ENCODE measurements around the gene SPON1.

SPON1 gene

DNA sequence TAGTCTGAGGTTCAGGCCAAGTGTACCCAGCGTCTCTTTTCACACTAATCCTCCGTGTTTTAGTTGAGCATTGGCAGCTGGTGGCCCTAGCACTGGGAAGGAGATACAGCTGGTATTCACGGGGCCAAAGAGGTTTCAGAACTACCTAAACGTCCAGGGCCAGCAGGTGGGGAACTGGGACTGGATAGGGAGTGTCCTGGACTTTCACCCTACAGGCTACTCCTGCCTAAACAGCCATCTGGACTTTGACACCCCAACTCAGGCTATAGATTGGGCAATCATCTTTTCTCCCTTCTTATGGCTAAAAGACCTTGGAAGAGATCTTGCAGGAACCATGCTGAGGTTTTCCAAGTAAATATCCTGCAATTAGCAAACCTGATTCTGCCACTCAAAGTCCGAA is 2.8 kb downstream of the SPON1 start:
- Histone ChIP-seq H3K4me2 (ENCODE audit: low read depth, low read length) (no peak overlapping the region), H3K9ac (ENCODE audit: low read length) (no peak overlapping the region), H3K9me2 (replicated peaks; ENCODE audit: insufficient read depth, low read length) (no peaks in the 10 kb centered on the region), H3K4me3 (ENCODE audit: low read length) (no peak overlapping the region), H3K4me1 (ENCODE audit: low read length) (no peaks in the 10 kb centered on the region), H2AFZ (ENCODE audit: low read length) (no peak overlapping the region), H3K27ac (ENCODE audit: low read length) (no peak overlapping the region), H3F3A (ENCODE audit: insufficient read depth, low read length) (no peaks in the 10 kb centered on the region), H3K79me2 (ENCODE audit: low read length) (no peaks in the 10 kb centered on the region), H4K20me1 (ENCODE audit: insufficient read depth, low read length) (no peaks in the 10 kb centered on the region), H3K27me3 (replicated peaks; ENCODE audit: insufficient read depth, low read length) (0 out of 2 replicates have a peak, but pooled peaks cover 5% of the 10 kb centered on the region), H3K36me3 (replicated peaks; ENCODE audit: insufficient read depth, low read length) (no peaks in the 10 kb centered on the region), H3K9me3 (replicated peaks; ENCODE audit: insufficient read depth, low read length) (no peaks in the 10 kb centered on the region)
- TF ChIP-seq, protein P1, sequence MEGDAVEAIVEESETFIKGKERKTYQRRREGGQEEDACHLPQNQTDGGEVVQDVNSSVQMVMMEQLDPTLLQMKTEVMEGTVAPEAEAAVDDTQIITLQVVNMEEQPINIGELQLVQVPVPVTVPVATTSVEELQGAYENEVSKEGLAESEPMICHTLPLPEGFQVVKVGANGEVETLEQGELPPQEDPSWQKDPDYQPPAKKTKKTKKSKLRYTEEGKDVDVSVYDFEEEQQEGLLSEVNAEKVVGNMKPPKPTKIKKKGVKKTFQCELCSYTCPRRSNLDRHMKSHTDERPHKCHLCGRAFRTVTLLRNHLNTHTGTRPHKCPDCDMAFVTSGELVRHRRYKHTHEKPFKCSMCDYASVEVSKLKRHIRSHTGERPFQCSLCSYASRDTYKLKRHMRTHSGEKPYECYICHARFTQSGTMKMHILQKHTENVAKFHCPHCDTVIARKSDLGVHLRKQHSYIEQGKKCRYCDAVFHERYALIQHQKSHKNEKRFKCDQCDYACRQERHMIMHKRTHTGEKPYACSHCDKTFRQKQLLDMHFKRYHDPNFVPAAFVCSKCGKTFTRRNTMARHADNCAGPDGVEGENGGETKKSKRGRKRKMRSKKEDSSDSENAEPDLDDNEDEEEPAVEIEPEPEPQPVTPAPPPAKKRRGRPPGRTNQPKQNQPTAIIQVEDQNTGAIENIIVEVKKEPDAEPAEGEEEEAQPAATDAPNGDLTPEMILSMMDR (IDR thresholded peaks at IDR 0.05; ENCODE audit: low read length): no peak
- TF ChIP-seq EZH2 (optimal IDR thresholded peaks at IDR 0.05; ENCODE audit: low read depth, low read length): no peak
- no peak for DNase-seq

GRCh38 chr11:13966013-13966412 is 3.5 kb downstream of the SPON1 start:
- H3K27me3 ChIP-seq (replicated peaks; ENCODE audit: insufficient read depth, low read length): 0 out of 2 replicates have a peak, but pooled peaks cover 5% of the 10 kb centered on the region
- no peak overlapping the region for H3K27ac ChIP-seq (ENCODE audit: low read length)

DNA sequence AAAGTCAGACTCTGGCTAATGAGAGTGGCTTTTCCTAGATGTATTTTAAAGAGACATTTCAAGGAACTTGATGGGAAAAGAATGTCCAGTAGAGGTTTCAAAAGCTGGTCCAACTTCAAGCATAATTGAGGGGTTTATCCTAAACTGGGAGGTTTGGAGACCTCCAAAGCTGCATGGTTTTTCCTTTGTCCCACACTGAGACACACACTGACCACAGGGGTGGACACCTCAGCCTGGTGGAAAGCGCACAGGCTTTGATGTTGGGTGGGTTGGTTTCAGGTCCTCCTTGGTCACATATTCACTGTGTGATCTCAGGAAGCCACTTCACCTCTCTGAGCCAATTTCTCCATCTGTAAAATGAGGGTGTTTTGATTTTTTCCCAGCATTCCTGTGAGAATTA is 4.0 kb downstream of the SPON1 start:
- H3K9me3 ChIP-seq (replicated peaks; ENCODE audit: insufficient read depth, low read length): no peaks in the 10 kb centered on the region
- no peaks in the 10 kb centered on the region for H3K4me1 ChIP-seq (ENCODE audit: low read length)
- TF ChIP-seq EZH2phosphoT487 (IDR thresholded peaks at IDR 0.05; ENCODE audit: low read length) (no peak), EZH2 (optimal IDR thresholded peaks at IDR 0.05; ENCODE audit: low read depth, low read length) (no peak)
- TF ChIP-seq, protein P1 (IDR thresholded peaks at IDR 0.05; ENCODE audit: low read length): no peak
- 0 out of 2 replicates have a peak, but pooled peaks cover 5% of the 10 kb centered on the region for H3K27me3 ChIP-seq (replicated peaks; ENCODE audit: insufficient read depth, low read length)
- DNase-seq: no peak
- no peaks in the 10 kb centered on the region for H3K79me2 ChIP-seq (ENCODE audit: low read length)
- no peaks in the 10 kb centered on the region for H3F3A ChIP-seq (ENCODE audit: insufficient read depth, low read length)
- H3K4me3 ChIP-seq (ENCODE audit: low read length): no peak overlapping the region
- H3K9ac ChIP-seq (ENCODE audit: low read length): no peak overlapping the region
- H3K4me2 ChIP-seq (ENCODE audit: low read depth, low read length): no peak overlapping the region
- no peak overlapping the region for H3K27ac ChIP-seq (ENCODE audit: low read length)
- H4K20me1 ChIP-seq (ENCODE audit: insufficient read depth, low read length): no peaks in the 10 kb centered on the region
- no peaks in the 10 kb centered on the region for H3K9me2 ChIP-seq (replicated peaks; ENCODE audit: insufficient read depth, low read length)
- no peak overlapping the region for H2AFZ ChIP-seq (ENCODE audit: low read length)
- no peaks in the 10 kb centered on the region for H3K36me3 ChIP-seq (replicated peaks; ENCODE audit: insufficient read depth, low read length)

More at GRCh38 chr11:13966013-13966412, 3.5 kb downstream of the SPON1 start:
- no peak overlapping the region for H3K4me3 ChIP-seq (ENCODE audit: low read length)
- H3K4me1 ChIP-seq (ENCODE audit: low read length): no peaks in the 10 kb centered on the region
- H3K9ac ChIP-seq (ENCODE audit: low read length): no peak overlapping the region
- H3K36me3 ChIP-seq (replicated peaks; ENCODE audit: insufficient read depth, low read length): no peaks in the 10 kb centered on the region
- no peaks in the 10 kb centered on the region for H3K9me2 ChIP-seq (replicated peaks; ENCODE audit: insufficient read depth, low read length)
- H3K9me3 ChIP-seq (replicated peaks; ENCODE audit: insufficient read depth, low read length): no peaks in the 10 kb centered on the region
- H3F3A ChIP-seq (ENCODE audit: insufficient read depth, low read length): no peaks in the 10 kb centered on the region
- no peaks in the 10 kb centered on the region for H3K79me2 ChIP-seq (ENCODE audit: low read length)
- TF ChIP-seq EZH2 (optimal IDR thresholded peaks at IDR 0.05; ENCODE audit: low read depth, low read length) (no peak), EZH2phosphoT487 (IDR thresholded peaks at IDR 0.05; ENCODE audit: low read length) (no peak)
- TF ChIP-seq, protein P1 (IDR thresholded peaks at IDR 0.05; ENCODE audit: low read length): no peak
- no peak overlapping the region for H2AFZ ChIP-seq (ENCODE audit: low read length)
- H3K4me2 ChIP-seq (ENCODE audit: low read depth, low read length): no peak overlapping the region
- H4K20me1 ChIP-seq (ENCODE audit: insufficient read depth, low read length): no peaks in the 10 kb centered on the region
- no peak for DNase-seq
